HG03135 (cell line): ENCODE data around the gene XIAP.
"Not testable (repeated sequence)": the region's sequence is repeated elsewhere in the genome, so short reads cannot be mapped to it uniquely, and the experiment has no call there.

Experiments
- ATAC-seq: cut with Tn5 transposase; IDR thresholded peaks from one replicate; pipeline ENCODE4 v1.9.1; 2021; ENCODE audit warnings: mild to moderate bottlenecking, moderate library complexity; ENCODE audit not compliant: unreplicated experiment

XIAP gene

GRCh38 chrX:123859846-123860838, at the start of gene XIAP:
Gene XIAP, plus strand, starts transcription at chrX:123860053. Its CDS starts 25,610 bp downstream, at chrX:123885663.
- peak; percentile 70 for ATAC-seq

- ATAC-seq, result no peak
These were observed 45.5 kb upstream of the XIAP start for GRCh38 chrX:123814343-123814742.

DNA sequence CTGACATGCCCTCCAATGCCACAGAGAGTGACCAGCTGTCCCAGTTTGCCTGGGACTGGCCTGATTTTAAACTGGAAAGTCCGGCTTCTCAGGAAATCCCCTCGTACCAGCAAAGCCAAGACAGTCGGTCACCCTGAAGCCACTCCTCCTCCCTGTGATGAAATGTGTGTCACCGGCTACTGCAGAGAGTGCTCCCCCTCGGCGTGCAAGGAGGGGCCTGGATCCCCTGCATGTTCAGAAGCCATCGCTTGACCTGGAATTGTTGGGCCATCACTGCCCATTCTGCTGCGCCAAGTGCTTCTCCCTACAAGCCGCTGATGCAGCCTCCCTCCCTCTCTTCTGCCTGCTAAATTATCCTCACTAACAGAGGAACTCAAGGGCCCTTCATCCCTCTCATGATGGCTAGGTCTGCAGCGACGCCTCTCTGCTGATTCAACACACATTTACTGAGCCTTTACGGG, 44.9 kb upstream of the XIAP start:
- not testable (repeated sequence) for ATAC-seq

GRCh38 chrX:123817288-123817894, 42.5 kb upstream of the XIAP start:
- ATAC-seq, result no peak

- ATAC-seq, result no peak
These were observed 41.6 kb upstream of the XIAP start for GRCh38 chrX:123818243-123818642.

DNA sequence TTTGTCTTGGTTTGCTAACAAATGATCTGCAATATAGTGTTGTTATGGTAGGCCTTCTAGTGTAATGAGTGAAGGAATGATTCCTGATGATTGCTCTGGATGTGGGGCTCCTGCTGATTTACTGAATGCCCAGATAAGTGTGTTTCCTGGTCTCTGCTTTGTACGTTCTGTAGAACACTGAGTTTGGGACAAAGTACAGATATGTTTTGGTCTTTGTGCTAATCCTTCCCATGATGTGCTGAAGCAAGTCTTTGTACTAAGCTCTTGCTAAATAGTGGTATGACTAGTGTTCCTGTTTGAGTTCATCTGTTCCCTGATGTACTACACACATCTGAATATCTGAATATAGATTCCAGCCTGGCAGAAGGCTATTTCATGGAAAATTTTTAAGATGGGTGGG, 36.9 kb upstream of the XIAP start:
- no peak for ATAC-seq

GRCh38 chrX:123830309-123830708, 29.5 kb upstream of the XIAP start:
- ATAC-seq, result peak; percentile 87

- peak; percentile 63 for ATAC-seq
These were observed 26.5 kb upstream of the XIAP start for GRCh38 chrX:123833387-123833786.

GRCh38 chrX:123834116-123834515, 25.7 kb upstream of the XIAP start:
- no peak for ATAC-seq

- ATAC-seq, result no peak
These were observed 24.0 kb upstream of the XIAP start for GRCh38 chrX:123835661-123836371.

DNA sequence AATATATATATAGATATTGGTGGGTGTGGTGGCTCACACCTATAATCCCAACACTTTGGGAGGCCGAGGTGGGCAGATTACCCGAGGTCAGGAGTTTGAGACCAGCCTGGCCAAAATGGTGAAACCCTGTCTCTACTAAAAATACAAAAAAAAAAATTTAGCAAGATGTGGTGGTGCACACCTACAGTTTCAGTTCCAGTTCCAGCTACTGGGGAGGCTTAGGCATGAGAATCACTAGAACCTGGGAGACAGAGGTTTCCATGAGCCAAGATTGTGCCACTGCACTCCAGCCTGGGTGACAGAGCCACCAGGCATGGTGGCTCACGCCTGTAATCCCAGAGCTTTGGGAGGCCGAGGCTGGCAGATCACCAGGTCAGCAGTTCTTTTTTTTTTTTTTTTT, 14.7 kb upstream of the XIAP start:
- not testable (repeated sequence) for ATAC-seq

GRCh38 chrX:123846577-123847038, 13.2 kb upstream of the XIAP start:
- ATAC-seq, result no peak

GRCh38 chrX:123847056-123847455, 12.8 kb upstream of the XIAP start:
- ATAC-seq, result no peak

GRCh38 chrX:123849096-123849495, 10.8 kb upstream of the XIAP start:
- ATAC-seq, result no peak

- ATAC-seq, result not testable (repeated sequence)
These were observed 9.9 kb upstream of the XIAP start for GRCh38 chrX:123849906-123850305.

DNA sequence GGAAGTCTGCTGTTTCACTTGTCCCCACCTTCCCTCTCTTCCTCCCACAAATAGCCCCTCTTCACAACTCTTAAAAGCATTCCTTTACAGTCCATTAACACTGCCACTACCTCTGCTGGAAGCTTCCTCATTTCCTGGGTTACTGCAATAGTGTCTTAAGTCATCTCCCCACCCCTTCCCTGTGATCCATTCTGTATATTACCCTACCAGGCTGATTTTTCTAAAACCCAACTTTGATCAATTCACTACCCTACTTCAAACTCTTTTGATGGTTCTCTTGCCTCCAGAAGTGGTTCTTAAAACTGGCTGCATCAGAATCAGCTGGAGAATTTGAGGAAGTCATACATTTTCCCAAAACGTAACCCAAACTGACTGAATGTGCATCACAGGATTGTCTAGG, 8.8 kb upstream of the XIAP start:
- no peak for ATAC-seq

DNA sequence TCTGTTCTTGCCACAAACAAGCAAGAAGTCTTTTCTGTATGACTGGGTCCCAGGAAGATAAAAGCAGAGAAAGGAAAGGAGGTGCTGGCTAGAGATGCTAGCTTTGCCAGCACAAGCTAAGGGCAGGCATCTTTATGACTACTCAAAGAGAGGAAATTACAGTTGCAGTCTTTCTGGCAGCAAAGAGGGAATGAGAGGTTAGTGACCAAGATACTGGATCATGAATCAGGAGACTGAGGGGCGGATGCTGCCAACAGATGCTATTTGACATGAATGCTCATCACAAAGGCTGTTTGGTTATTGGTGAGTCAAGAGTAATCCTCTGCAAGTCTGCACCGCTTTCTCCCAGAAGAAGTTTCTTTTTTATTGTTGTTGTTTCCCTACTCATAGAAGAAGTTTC, 5.5 kb upstream of the XIAP start:
- no peak for ATAC-seq

DNA sequence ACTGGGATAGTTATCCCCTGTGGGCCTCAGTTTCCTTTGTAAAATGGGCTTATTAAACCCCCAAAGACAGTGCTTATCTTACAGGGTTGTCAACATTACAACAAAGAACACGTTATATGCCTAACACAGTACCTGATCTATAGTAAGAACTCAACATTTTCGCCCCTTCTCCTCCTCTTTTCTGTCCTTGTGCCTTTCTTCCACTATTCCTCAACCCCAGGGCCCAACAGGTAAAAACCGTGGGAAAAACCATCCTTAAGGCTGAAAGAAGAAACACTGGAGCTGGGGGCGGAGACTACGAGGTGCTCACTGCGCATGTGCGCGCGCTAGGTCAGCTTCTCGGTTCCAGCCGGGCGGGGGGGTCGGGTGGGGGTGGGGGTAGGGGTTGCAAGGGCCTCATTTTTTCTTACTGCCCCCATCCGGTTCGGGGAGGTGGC, 426 bp upstream of the XIAP start:
- peak; percentile 3 for ATAC-seq

- no peak for ATAC-seq
These were observed 1.1 kb downstream of the XIAP start for GRCh38 chrX:123860983-123861382.

DNA sequence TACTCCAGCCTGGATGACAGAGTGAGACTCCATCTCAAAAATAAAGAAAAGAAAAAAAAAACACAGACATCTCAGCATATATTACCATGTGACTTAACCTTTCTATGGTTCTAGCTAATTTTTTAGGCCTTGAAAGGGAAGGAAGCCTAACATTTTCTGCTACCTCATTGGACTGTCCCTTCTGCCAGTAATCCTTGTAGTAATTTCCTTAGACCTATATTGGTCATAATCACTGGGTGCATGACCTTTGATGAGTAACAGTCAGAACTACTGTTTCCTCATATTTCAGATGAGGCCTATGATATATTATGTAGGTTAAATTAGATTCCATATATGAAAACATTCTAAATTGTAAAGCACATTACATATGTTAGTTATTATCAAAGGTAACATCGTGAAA, 9.6 kb downstream of the XIAP start:
- ATAC-seq, result no peak

GRCh38 chrX:123871309-123871708, 11.5 kb downstream of the XIAP start:
- peak; percentile 45 for ATAC-seq
